T-helper 17 cell (primary cell): Measurements from ENCODE around the gene JAZF1. TPM values are rescaled to one million over a fixed set of nuclear protein-coding genes. Genes with fewer than 3 reads are reported as not detected.
"Not testable (repeated sequence)": the region's sequence is repeated elsewhere in the genome, so short reads cannot be mapped to it uniquely, and the experiment has no call there.

Source experiments
- ATAC-seq: fragments of 150-1000 bp; cut with Tn5 transposase; 2 replicates; pipeline ENCODE4 v1.10.0; 2021; ENCODE audit warnings: mild to moderate bottlenecking, moderate library complexity
- DNase-seq, 3 donors: peaks; one replicate each; pipeline versions ENCODE4 v3.0.0 to v3.0.0-alpha.2; 2020 to 2021
- H3K9me3 ChIP-seq: one replicate; pipeline ENCODE4 v1.7.0; 2013; ENCODE audit warnings: low read length, mild to moderate bottlenecking; ENCODE audit not compliant: control insufficient read depth, poor library complexity, severe bottlenecking
- H3K27ac Mint-ChIP-seq: one replicate; pipeline ENCODE4 v1.8.0; 2022; ENCODE audit warnings: mild to moderate bottlenecking, moderate library complexity, mixed read lengths
- H3K27me3 Mint-ChIP-seq: one replicate; pipeline ENCODE4 v1.8.0; 2022; ENCODE audit warnings: mixed read lengths
- H3K36me3 Mint-ChIP-seq: one replicate; pipeline ENCODE4 v1.8.0; 2022; ENCODE audit warnings: low read depth, mixed read lengths
- H3K4me1 Mint-ChIP-seq: one replicate; pipeline ENCODE4 v1.8.0; 2022; ENCODE audit warnings: mild to moderate bottlenecking, mixed read lengths
- H3K4me3 Mint-ChIP-seq: one replicate; pipeline ENCODE4 v1.8.0; 2022; ENCODE audit warnings: mild to moderate bottlenecking, moderate library complexity, mixed read lengths
- total RNA-seq, 4 donors: library from RNA in 2 of 4; stranded (reverse) in 2 of 4; gene quantifications; one replicate each; pipeline ENCODE4 v1.2.3 and lab custom pipeline; 2022 to 2026

The JAZF1 gene
- total RNA-seq, 2 donors from 2014 or later: 12.4 to 13.4 TPM

DNA sequence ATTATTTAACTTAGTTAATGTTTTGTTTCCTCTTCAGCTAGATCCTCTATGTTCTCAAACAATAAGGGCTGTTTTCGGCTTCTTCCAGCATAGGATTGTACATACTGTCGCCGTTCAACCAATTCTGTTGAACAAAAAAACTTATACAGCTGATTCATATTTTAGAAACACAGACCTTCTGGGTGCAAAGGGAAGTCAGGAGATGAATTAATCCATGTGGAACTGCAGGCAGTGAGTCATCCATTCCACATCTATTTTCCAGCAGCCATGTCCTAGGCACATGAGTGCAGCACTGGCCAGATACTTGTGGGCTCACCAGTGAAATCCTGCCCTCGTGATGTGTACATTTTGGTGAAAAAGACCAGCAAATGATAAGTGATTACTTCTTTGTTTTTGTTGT lies 163.2 kb downstream of the JAZF1 start:
- Mint-ChIP-seq H3K4me3 (no peak overlapping the region), H3K4me1 (peaks cover 5% of the 10 kb centered on the region), H3K27ac (no peak overlapping the region), H3K36me3 (no peaks in the 10 kb centered on the region), H3K27me3 (no peaks in the 10 kb centered on the region)
- ATAC-seq (no peak), DNase-seq (no peak)
- no peaks in the 10 kb centered on the region for H3K9me3 ChIP-seq

DNA sequence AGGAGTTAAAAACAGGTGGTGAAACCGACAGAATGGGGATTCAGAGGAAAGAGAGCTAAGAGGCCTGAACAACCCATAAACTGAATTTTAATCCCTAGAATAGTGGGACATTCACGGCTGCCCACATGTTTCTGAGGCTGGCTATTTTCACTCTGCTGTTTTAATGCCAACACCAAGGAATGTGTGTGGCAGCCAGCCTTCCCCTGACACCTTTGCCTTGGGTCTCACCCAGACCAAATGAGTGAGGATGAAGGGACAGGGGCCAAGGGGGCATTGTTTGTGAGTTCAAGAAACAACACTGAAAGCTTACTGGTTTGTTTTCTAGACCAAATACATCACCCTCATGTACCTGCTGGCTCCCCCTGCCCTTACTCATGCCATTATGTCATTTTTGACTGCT lies 164.3 kb downstream of the JAZF1 start:
- peaks cover 3% of the 10 kb centered on the region for H3K4me1 Mint-ChIP-seq
- H3K36me3 Mint-ChIP-seq: no peaks in the 10 kb centered on the region
- H3K27ac Mint-ChIP-seq: peak overlapping the region; percentile 16
- no peak overlapping the region for H3K4me3 Mint-ChIP-seq
- no peaks in the 10 kb centered on the region for H3K9me3 ChIP-seq
- DNase-seq (no peak), ATAC-seq (no peak)
- H3K27me3 Mint-ChIP-seq: no peaks in the 10 kb centered on the region

DNA sequence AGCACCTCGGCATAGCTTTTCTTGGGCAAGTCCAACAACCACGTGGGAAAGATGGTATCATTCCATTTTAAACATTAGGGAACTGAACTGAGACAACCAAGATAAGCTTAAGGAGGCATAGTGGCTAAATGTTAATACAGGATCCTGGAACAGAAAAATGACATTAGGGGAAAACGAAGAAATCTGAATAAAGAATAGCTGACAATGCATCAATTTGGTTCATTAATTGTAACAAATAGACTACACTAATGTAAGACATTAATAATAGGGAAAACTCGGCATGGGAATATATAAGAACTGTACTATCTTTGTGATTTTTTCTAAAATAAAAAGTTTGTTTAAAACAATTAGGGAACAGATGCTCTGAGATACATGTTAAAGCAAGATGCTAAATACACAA lies 165.4 kb downstream of the JAZF1 start:
- DNase-seq (no peak), ATAC-seq (no peak)
- Mint-ChIP-seq H3K27me3 (no peaks in the 10 kb centered on the region), H3K4me1 (no peaks in the 10 kb centered on the region), H3K27ac (no peak overlapping the region), H3K36me3 (no peaks in the 10 kb centered on the region), H3K4me3 (no peak overlapping the region)
- no peaks in the 10 kb centered on the region for H3K9me3 ChIP-seq

DNA sequence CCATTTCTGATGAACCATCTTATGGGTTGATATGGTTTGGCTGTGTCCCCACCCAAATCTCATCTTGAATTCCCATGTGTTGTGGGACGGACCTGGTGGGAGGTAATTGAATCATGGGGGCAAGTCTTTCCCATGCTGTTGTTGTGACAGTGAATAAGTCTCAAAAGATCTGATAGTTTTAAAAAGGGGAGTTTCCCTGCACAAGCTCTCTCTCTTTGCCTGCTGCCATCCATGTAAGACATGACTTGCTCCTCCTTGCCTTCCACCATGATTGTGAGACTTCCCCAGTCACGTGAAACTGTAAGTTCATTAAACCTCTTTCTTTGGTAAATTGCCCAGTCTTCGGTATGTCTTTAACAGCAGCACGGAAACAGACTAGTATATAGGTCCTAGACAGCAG lies 166.3 kb downstream of the JAZF1 start:
- H3K9me3 ChIP-seq, H3K27ac Mint-ChIP-seq, ATAC-seq, H3K4me3 Mint-ChIP-seq, H3K4me1 Mint-ChIP-seq, DNase-seq, H3K27me3 Mint-ChIP-seq, H3K36me3 Mint-ChIP-seq: not testable (repeated sequence)

DNA sequence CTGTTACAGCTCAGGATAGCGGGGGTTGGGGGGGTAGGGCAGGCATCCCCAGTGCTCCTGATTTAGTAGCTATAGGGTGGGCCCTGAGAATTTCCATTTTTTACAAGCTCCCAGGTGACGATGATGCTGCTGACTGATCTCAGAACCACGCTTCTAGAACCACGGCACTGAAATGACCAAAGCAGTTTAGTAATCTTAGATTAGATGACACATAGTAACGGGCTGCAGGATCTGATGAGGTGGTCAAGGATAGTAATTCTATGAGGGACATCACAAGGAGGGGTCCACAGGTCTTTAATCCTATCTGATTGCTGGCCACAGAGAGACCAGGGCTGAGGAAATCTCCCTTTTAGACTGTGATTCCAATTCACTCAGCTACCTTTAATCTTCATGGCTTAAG lies 167.2 kb downstream of the JAZF1 start:
- Mint-ChIP-seq H3K4me1 (peaks cover 3% of the 10 kb centered on the region), H3K36me3 (no peaks in the 10 kb centered on the region), H3K27ac (no peak overlapping the region), H3K27me3 (no peaks in the 10 kb centered on the region), H3K4me3 (no peak overlapping the region)
- no peak for DNase-seq
- ATAC-seq: no peak
- no peaks in the 10 kb centered on the region for H3K9me3 ChIP-seq

DNA sequence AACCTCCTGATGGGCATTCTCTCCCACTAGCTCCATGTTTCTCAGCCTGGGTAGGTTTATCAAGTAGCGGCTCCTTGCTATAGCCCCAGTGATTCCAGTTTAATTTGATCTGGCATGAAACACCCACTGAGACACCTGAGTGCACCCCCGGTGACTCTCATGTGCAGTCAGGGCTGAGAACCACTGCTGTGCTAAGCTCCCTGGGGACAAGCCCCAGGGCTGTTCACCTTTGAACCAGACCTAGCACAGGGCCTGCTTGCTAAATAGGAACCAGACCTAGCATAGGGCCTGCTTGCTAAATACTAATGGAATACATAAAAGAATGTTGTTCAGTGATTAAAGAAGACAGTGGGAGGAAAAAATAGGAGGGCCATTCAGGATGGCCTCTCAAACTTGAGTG lies 167.6 kb downstream of the JAZF1 start:
- Mint-ChIP-seq H3K4me3 (no peak overlapping the region), H3K27me3 (no peaks in the 10 kb centered on the region), H3K27ac (no peak overlapping the region), H3K4me1 (peaks cover 3% of the 10 kb centered on the region), H3K36me3 (no peaks in the 10 kb centered on the region)
- no peak for DNase-seq
- no peaks in the 10 kb centered on the region for H3K9me3 ChIP-seq
- ATAC-seq: no peak

DNA sequence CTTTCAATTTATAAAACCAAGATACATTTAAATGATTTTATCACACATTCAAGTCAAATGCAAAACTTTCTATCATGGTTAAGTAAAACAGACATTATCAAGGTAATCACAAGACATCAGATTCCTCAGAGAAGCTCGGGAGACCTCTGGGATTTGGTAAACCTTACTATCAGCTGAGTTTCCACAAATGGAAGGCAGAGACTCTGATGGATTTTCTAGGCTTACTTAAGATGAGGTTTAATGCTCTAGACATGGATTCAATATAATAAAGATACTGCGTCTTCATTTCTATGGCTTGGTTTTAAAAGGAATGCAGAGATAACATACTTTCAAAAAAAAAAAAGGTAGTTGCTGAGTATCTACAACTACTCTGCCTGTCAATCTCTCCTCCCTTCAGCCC lies 171.7 kb downstream of the JAZF1 start:
- no peak for DNase-seq
- no peak overlapping the region for H3K27ac Mint-ChIP-seq
- no peaks in the 10 kb centered on the region for H3K36me3 Mint-ChIP-seq
- no peak overlapping the region for H3K4me3 Mint-ChIP-seq
- no peaks in the 10 kb centered on the region for H3K27me3 Mint-ChIP-seq
- no peaks in the 10 kb centered on the region for H3K9me3 ChIP-seq
- ATAC-seq: no peak
- peaks cover 8% of the 10 kb centered on the region for H3K4me1 Mint-ChIP-seq

DNA sequence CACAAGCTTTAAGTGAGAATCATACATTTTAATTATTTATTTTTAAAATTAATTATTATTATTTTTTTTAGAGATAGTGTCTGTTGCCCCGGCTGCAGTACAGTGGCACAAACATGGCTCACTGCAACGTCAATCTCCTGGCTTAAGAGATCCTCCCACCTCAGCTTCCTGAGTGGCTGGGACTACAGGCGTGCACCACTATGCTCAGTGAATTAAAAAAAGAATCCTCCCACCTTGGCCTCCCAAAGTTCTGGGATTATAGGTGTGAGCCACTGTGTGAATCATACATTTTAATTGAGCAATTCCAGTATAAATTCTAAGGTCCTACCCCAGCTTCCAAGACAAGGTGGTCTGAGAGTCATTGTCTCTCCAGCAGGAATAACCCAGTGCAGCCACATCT lies 172.4 kb downstream of the JAZF1 start:
- Mint-ChIP-seq H3K4me1 (peaks cover 11% of the 10 kb centered on the region), H3K4me3 (no peak overlapping the region), H3K27me3 (no peaks in the 10 kb centered on the region), H3K36me3 (no peaks in the 10 kb centered on the region), H3K27ac (no peak overlapping the region)
- DNase-seq: no peak
- H3K9me3 ChIP-seq: no peaks in the 10 kb centered on the region
- no peak for ATAC-seq

DNA sequence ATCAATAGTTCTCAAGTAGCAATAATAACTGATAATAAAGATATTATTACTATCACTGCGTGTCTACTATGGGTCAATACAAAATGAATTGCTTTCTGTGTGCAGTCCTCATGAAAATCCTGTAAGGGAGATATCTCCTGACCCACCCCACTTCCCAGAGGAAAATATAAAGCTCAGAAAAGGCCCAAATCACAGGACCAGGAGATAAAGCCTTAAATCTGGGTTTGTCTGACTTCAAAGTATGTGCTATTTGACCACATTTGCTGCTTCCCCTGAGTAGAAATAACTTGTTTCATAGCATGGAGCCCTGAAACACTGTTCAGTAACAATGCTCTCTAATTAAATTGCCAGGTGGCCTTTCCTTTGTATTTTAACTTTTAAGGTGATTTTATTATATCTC lies 174.1 kb downstream of the JAZF1 start:
- Mint-ChIP-seq H3K27ac (no peak overlapping the region), H3K4me3 (no peak overlapping the region), H3K36me3 (no peaks in the 10 kb centered on the region), H3K4me1 (peaks cover 13% of the 10 kb centered on the region), H3K27me3 (no peaks in the 10 kb centered on the region)
- DNase-seq: no peak
- no peaks in the 10 kb centered on the region for H3K9me3 ChIP-seq
- ATAC-seq: no peak

DNA sequence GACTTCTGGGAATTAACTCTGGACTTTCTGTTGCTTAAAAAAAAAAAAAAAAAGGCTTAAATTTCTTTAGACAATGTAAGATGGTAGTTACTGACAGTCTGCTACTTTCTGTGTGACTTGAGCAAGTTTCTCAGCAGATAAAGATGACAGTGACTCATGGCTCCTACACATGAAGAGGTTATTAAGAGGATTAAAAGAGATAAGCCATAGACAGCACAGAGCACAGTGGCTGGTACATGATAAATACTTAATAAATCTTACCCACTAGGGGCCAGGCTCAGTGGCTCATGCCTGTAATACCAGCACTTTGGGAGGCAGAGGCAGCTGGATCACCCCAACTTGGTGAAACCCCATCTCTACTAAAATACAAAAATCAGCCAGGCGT lies 174.8 kb downstream of the JAZF1 start:
- DNase-seq (no peak), ATAC-seq (no peak)
- Mint-ChIP-seq H3K27me3 (no peaks in the 10 kb centered on the region), H3K27ac (peak overlapping the region; percentile 8), H3K4me1 (peaks cover 13% of the 10 kb centered on the region), H3K36me3 (no peaks in the 10 kb centered on the region), H3K4me3 (no peak overlapping the region)
- no peaks in the 10 kb centered on the region for H3K9me3 ChIP-seq

DNA sequence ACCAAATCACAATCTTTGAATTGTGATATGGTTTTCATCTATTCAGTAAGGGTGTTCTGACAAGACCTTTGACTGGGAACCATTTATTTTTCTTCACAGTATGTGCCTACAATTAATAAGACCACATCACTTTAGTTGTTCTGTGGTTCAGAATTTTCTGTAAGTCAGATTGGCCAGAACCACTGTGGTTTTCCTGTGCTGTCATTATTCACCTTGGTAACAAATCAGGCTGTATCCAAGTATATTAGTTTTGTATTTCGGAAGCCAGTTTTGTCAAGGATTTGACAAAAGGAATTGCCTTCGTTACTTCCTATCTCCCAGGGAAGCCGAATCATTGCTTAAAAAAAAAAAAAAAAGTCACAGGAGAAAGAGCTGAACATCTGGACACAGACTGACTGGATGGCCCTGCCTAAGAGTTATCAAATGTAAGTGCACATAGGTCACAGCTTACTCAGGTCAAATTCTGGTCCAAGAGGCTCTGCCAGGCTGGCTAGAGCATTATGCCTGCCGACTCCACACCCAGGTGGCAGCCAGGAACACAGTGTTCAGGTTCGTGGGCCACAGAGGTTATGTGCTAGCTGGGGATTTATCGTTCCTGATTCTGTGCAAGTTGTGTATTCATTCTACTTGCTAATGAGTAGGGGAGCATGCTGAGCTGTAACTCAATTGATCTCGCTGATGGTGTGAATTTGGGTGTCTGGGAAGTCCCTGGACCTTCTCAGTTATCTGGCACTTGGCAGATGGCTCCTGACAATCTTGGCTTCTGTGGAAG lies 175.3 kb downstream of the JAZF1 start:
- H3K27me3 Mint-ChIP-seq: no peaks in the 10 kb centered on the region
- H3K4me1 Mint-ChIP-seq: peaks cover 13% of the 10 kb centered on the region
- H3K4me3 Mint-ChIP-seq: no peak overlapping the region
- H3K27ac Mint-ChIP-seq: peak overlapping the region; percentile 8
- H3K9me3 ChIP-seq: no peaks in the 10 kb centered on the region
- no peaks in the 10 kb centered on the region for H3K36me3 Mint-ChIP-seq
- ATAC-seq (no peak), DNase-seq (no peak)

DNA sequence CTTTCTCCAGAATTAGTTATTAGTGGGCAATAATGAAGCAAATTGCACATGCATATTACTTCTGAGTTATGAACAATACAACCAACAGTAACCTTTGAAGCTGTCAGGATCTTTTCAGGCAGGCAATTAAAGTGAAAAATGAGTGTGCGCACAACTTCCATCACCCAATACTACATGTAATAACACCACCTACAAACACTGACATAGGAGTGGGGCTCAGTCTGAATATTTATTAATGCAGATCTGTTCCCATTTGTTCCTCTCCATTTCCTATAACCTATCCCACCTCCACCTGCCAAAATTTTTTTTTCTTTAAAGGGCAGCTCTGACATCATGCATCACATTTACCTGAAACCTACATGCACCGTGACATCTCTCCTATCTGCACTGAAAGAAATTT lies 177.2 kb downstream of the JAZF1 start:
- H3K4me1 Mint-ChIP-seq: peaks cover 14% of the 10 kb centered on the region
- DNase-seq: no peak
- no peak overlapping the region for H3K4me3 Mint-ChIP-seq
- no peaks in the 10 kb centered on the region for H3K27me3 Mint-ChIP-seq
- ATAC-seq: no peak
- peaks cover 2% of the 10 kb centered on the region for H3K36me3 Mint-ChIP-seq
- H3K27ac Mint-ChIP-seq: no peak overlapping the region
- no peaks in the 10 kb centered on the region for H3K9me3 ChIP-seq

DNA sequence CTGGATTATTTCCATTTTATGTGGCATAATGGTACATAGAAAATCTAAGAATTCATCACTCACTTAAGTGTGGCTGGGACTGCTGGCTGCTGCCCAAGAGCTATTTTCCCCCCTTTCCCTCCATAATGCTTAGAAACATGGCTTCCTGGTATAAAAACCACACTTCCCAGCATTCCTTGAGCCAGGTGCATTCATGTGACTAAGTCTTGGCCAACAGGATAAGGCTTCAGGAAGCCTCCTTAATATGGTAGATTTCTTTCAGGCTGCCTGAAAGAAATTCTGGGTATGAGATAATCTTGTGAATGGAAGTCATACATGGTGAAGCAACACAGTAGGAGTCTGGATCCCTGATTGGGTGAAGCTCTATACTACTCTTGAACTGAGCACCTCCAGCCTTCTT lies 178.0 kb downstream of the JAZF1 start:
- no peak overlapping the region for H3K4me3 Mint-ChIP-seq
- no peak for ATAC-seq
- H3K4me1 Mint-ChIP-seq: peaks cover 14% of the 10 kb centered on the region
- peaks cover 2% of the 10 kb centered on the region for H3K36me3 Mint-ChIP-seq
- H3K27ac Mint-ChIP-seq: no peak overlapping the region
- no peaks in the 10 kb centered on the region for H3K27me3 Mint-ChIP-seq
- DNase-seq: no peak
- H3K9me3 ChIP-seq: no peaks in the 10 kb centered on the region

DNA sequence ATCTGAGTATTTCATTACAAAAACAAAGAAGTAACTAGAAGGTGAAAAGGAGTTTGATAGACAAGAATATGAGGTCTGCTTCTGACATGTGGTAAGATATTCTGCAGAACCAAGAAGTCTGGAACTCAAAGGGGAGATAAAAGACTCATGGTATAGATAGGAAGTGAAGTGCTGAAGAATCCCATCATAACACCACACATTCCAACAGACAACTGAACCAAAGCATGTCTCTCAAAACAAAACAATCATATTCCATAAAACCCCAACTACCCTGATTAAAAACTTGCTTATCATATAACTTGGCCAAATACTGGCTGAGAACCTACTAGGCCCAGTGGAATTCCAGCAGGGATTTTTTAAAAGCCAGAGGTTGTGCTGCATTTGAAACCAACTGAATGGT lies 178.7 kb downstream of the JAZF1 start:
- no peaks in the 10 kb centered on the region for H3K9me3 ChIP-seq
- ATAC-seq (no peak), DNase-seq (no peak)
- H3K27me3 Mint-ChIP-seq: no peaks in the 10 kb centered on the region
- peaks cover 2% of the 10 kb centered on the region for H3K36me3 Mint-ChIP-seq
- H3K4me1 Mint-ChIP-seq: peaks cover 12% of the 10 kb centered on the region
- no peak overlapping the region for H3K27ac Mint-ChIP-seq
- H3K4me3 Mint-ChIP-seq: no peak overlapping the region
